ENCODE data around the gene HOMER1. TPM values are rescaled to one million over a fixed set of nuclear protein-coding genes. Genes with fewer than 3 reads are reported as not detected.

The HOMER1 gene
- total and polyA plus RNA-seq, 10 of the 15 experiments (the other 5 are each of a cell fraction or from before 2014, with no cell fraction given): 0.96 to 22.0 (median 7.5) TPM

DNA sequence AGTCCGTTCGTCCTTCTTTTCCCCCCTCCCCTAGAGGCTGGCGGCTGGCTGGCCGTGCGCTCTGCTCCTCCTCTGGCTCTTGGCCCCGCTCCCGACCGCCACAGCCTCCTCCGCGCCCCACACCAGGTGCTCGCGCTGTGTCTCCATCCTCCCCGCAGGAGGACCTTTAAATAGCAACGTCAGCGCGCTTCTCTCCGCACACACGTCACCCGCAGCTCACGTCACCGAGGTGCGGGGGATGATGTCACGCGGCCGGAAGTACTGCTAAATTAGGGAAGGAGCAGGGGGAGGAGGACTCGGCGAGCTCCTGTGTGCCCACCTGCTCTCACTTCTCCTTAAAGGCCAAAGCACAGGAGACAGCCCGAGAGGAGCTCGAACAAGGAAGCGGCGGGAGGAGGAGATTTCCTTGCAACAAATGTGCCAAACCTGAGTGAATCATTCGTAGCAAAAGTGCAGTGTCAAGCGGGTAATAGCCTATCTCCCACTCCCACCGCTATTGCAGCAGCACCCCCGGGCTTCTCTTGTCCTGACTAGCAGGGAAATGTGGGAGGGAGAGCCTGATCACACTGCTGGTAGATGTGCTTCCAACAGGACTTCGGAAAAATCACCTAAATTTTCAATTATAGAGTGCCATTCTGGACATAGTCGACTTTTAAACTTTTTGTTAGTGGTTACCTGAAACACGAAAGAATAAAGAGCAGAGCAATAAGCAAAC is 614 bp upstream of the HOMER1 start (continued):
- TF ChIP-seq SIN3A (IDR thresholded peaks at IDR 0.05; ENCODE audit: low read depth, low read length) (no peak), GATAD2B (conservative IDR thresholded peaks at IDR 0.05; ENCODE audit: low read depth) (no peak; the same call in 1 of the 2 replicates), ATF3 (IDR thresholded peaks at IDR 0.05; ENCODE audit: borderline replicate concordance, extremely low read depth, low read depth, low read length) (no peak), ZNF217 (IDR thresholded peaks at IDR 0.05) (no peak), CEBPB (IDR thresholded peaks at IDR 0.05; ENCODE audit: borderline replicate concordance in 1 of 2, low read depth in 2 of 2, low read length in 2 of 2) (no peak), TAF1 (IDR thresholded peaks at IDR 0.05; ENCODE audit: borderline replicate concordance, low read depth, low read length) (peak; percentile 38; the same call in 1 of the 2 replicates), SMARCA5 (IDR thresholded peaks at IDR 0.05) (peak; percentile 3; the same call in 1 of the 2 replicates), SMAD5 (IDR thresholded peaks at IDR 0.05; ENCODE audit: low read depth) (peak; percentile 86), PRDM15 (CRISPR knock-in tag; IDR thresholded peaks at IDR 0.05) (no peak), ATF2 (IDR thresholded peaks at IDR 0.05; ENCODE audit: low read length) (peak; percentile 12; the same call in 1 of the 2 replicates), ZBTB40 (IDR thresholded peaks at IDR 0.05; ENCODE audit: borderline replicate concordance) (peak; percentile 71), HDAC2 (IDR thresholded peaks at IDR 0.05) (no peak), CHD1 (IDR thresholded peaks at IDR 0.05; ENCODE audit: low read depth, low read length) (no peak)
- TF ChIP-seq, protein P1, sequence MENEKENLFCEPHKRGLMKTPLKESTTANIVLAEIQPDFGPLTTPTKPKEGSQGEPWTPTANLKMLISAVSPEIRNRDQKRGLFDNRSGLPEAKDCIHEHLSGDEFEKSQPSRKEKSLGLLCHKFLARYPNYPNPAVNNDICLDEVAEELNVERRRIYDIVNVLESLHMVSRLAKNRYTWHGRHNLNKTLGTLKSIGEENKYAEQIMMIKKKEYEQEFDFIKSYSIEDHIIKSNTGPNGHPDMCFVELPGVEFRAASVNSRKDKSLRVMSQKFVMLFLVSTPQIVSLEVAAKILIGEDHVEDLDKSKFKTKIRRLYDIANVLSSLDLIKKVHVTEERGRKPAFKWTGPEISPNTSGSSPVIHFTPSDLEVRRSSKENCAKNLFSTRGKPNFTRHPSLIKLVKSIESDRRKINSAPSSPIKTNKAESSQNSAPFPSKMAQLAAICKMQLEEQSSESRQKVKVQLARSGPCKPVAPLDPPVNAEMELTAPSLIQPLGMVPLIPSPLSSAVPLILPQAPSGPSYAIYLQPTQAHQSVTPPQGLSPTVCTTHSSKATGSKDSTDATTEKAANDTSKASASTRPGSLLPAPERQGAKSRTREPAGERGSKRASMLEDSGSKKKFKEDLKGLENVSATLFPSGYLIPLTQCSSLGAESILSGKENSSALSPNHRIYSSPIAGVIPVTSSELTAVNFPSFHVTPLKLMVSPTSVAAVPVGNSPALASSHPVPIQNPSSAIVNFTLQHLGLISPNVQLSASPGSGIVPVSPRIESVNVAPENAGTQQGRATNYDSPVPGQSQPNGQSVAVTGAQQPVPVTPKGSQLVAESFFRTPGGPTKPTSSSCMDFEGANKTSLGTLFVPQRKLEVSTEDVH (IDR thresholded peaks at IDR 0.05; ENCODE audit: low read depth, partially characterized antibody): peak; percentile 74
- TF ChIP-seq, protein P2, sequence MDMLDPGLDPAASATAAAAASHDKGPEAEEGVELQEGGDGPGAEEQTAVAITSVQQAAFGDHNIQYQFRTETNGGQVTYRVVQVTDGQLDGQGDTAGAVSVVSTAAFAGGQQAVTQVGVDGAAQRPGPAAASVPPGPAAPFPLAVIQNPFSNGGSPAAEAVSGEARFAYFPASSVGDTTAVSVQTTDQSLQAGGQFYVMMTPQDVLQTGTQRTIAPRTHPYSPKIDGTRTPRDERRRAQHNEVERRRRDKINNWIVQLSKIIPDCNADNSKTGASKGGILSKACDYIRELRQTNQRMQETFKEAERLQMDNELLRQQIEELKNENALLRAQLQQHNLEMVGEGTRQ (IDR thresholded peaks at IDR 0.05; ENCODE audit: borderline replicate concordance, low read depth, low read length): peak; percentile 1; the same call in 1 of the 2 replicates

Measured in GM12878 (cell line).